ENCODE data around the gene SDK1. TPM values are rescaled to one million over a fixed set of nuclear protein-coding genes. Genes with fewer than 3 reads are reported as not detected.
A peak's percentile ranks its signal among the peaks of the same experiment; 100 is the strongest.

The SDK1 gene
- total RNA-seq, 4 donors from 2014 or later = 1.3 to 5.0 (median 2.0) TPM

- DNase-seq = no peak
- Histone ChIP-seq H3K27me3 (no peaks in the 10 kb centered on the region), H3K9me3 (no peaks in the 10 kb centered on the region), H3K4me1 (no peaks in the 10 kb centered on the region), H3K27ac (no peak overlapping the region), H3K4me3 (replicated peaks in 1 of 3) (no peak overlapping the region), H3K36me3 (no peaks in the 10 kb centered on the region)
- intact Hi-C loops (cut with DNase I) = no loop called here
- 59 to 70% methylated on average over 8 to 9 of the region's 10 CpGs for WGBS, 2 donors
- TF ChIP-seq POLR2A (IDR thresholded peaks at IDR 0.05) = no peak
- no peak for TF ChIP-seq CTCF (IDR thresholded peaks at IDR 0.05)
These were observed 621.2 kb downstream of the SDK1 start for GRCh38 chr7:3922175-3922635.

DNA sequence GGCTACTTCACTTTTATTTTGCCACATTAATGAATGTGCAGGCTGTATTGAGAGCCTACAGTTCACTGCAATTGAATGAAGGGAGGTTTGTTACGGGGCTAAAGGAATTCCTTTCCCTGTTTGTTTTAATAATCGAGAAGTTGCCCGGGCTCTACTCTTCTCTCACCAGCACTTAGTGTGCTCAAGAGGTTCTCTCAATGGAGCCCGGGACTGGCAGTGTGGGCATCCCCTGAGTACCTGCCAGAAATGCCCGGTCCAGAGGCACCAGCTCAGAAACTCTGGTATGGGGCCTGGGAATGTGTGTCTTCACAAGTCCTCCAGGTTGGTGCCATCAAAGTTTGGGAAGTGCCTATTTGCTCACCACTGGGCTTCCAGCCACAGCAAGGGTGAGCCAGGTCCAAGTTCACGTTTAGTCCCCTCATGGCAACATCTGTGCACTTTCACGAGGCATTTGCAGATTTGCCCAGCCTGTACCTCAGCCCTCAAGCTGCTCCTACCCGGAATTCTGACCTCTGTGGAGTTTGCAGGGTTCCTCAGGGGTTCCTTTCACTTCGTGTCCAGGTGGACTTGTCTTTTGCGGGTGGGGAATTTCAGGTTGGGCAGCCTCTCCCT lies 622.4 kb downstream of the SDK1 start:
- DNase-seq = peak; percentile 71 to 74
- 55 to 63% methylated on average over 8 to 10 of the region's 10 CpGs for WGBS, 2 donors
- no peak overlapping the region for H3K27ac ChIP-seq
- H3K9me3 ChIP-seq = no peaks in the 10 kb centered on the region
- no peaks in the 10 kb centered on the region for H3K36me3 ChIP-seq
- no peaks in the 10 kb centered on the region for H3K27me3 ChIP-seq
- no peak overlapping the region for H3K4me3 ChIP-seq (replicated peaks in 1 of 3)
- intact Hi-C loops (cut with DNase I) = no loop called here
- peaks cover 0 to 3% of the 10 kb centered on the region in 2 donors for H3K4me1 ChIP-seq
- TF ChIP-seq POLR2A (IDR thresholded peaks at IDR 0.05) (no peak), CTCF (IDR thresholded peaks at IDR 0.05) (no peak)

DNA sequence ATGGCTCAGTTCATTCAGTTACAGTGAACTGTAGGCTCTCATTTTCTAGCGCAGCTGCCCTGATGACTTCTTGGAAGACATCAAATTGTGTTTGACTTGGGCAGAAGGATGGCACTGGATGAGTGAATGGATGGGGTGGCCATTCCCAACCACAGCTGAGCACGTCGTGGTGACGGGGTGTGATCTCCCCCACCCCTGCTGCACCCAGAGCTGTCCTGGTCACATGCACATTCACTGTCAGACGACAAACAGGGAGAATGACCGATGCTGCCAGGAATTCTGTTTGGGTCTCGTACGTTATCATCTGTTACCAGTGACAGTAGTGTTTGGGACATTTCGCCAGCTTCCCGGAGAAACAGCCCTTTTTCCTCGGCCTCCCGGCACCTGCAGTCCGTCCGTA lies 623.2 kb downstream of the SDK1 start:
- H3K27ac ChIP-seq = no peak overlapping the region
- no peaks in the 10 kb centered on the region for H3K9me3 ChIP-seq
- H3K4me1 ChIP-seq = peaks cover 0 to 3% of the 10 kb centered on the region in 2 donors
- TF ChIP-seq POLR2A (IDR thresholded peaks at IDR 0.05) (no peak), CTCF (IDR thresholded peaks at IDR 0.05) (no peak)
- H3K36me3 ChIP-seq = no peaks in the 10 kb centered on the region
- no peak overlapping the region for H3K4me3 ChIP-seq (replicated peaks in 1 of 3)
- H3K27me3 ChIP-seq = no peaks in the 10 kb centered on the region
- WGBS, 2 donors = 88 to 91% methylated on average over 14 of the region's 14 CpGs
- DNase-seq = no peak
- intact Hi-C loops (cut with DNase I) = no loop called here

- no peaks in the 10 kb centered on the region for H3K27me3 ChIP-seq
- H3K4me3 ChIP-seq (replicated peaks in 1 of 3) = no peak overlapping the region
- 58 to 61% methylated on average over 7 of the region's 7 CpGs for WGBS, 2 donors
- H3K4me1 ChIP-seq = peaks cover 0 to 3% of the 10 kb centered on the region in 2 donors
- peak in 1 of 2 donors; percentile 15 for DNase-seq
- TF ChIP-seq POLR2A (IDR thresholded peaks at IDR 0.05) (no peak), CTCF (IDR thresholded peaks at IDR 0.05) (no peak)
- H3K9me3 ChIP-seq = no peaks in the 10 kb centered on the region
- H3K27ac ChIP-seq = no peak overlapping the region
- no peaks in the 10 kb centered on the region for H3K36me3 ChIP-seq
- intact Hi-C loops (cut with DNase I) = no loop called here
These were observed 626.5 kb downstream of the SDK1 start for GRCh38 chr7:3927446-3928110.
